HG02763 (cell line): Measurements from ENCODE around the gene STK11.

Experiments
- ATAC-seq: cut with Tn5 transposase; IDR thresholded peaks from one replicate; pipeline ENCODE4 v1.9.1; 2021; ENCODE audit warnings: mild to moderate bottlenecking, moderate library complexity; ENCODE audit not compliant: unreplicated experiment

Gene STK11, protein sequence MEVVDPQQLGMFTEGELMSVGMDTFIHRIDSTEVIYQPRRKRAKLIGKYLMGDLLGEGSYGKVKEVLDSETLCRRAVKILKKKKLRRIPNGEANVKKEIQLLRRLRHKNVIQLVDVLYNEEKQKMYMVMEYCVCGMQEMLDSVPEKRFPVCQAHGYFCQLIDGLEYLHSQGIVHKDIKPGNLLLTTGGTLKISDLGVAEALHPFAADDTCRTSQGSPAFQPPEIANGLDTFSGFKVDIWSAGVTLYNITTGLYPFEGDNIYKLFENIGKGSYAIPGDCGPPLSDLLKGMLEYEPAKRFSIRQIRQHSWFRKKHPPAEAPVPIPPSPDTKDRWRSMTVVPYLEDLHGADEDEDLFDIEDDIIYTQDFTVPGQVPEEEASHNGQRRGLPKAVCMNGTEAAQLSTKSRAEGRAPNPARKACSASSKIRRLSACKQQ

DNA sequence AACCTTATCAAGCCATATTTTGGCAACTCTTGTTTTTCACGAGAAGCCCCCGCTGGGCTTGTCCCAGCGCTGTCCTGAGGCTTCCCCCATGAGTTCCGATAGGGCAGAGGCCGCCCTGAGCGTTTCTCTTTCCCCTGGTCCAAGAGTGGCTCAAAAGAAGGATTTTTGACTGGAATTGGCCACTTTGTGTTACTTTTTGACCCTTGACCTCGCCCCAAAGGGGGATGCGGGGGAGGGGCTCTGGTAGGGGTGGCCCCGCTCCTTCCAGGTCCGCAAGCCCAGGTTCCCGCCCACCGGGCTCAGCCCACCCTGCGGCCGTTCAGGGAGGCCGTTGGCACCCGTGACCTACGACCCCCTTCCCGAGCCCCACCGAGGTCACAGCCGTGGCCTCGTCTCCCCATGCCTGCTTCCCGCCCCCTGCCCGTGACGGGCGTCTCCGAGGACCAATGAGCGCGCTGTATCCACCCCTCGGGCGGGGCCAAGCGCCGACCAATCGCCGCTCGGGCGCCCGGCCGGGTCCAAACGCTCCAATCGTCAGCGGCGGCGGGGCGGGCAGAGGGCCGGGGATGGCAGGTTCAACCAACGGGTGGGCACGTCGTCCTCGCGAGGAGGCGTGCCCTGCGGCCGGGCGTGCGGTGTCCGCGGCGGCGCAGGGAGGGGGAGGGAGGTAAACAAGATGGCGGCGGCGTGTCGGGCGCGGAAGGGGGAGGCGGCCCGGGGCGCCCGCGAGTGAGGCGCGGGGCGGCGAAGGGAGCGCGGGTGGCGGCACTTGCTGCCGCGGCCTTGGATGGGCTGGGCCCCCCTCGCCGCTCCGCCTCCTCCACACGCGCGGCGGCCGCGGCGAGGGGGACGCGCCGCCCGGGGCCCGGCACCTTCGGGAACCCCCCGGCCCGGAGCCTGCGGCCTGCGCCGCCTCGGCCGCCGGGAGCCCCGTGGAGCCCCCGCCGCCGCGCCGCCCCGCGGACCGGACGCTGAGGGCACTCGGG lies at the start of gene STK11:
Gene STK11 (plus strand): TSS at position 665 of the 986 bp plus-strand sequence. CDS start 1,136 bp downstream, outside the sequence.
- peak; percentile 86 for ATAC-seq

DNA sequence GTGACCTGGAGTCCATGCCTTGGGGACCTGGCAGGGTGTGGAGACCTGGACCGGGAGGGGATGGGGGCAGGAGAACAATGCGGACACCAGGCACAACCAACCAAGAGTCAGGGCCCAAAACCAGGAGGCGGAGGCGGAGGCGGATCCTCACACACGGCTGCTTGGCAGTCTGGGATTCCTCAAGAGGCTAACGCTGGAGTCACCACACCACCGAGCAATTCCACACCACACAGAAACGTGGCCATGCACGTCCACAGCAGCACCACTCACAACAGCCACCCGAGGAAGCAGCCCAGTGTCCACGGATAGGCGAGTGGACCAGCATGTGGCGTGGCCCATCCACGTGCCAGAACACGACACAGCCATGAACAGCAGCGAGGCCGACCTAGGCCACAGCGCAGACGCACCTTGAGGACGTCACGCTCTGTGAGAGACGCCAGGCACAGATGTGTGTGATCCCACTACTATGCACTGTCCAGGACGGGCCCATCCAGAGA lies 49.2 kb upstream of the STK11 start:
- ATAC-seq, result no peak

DNA sequence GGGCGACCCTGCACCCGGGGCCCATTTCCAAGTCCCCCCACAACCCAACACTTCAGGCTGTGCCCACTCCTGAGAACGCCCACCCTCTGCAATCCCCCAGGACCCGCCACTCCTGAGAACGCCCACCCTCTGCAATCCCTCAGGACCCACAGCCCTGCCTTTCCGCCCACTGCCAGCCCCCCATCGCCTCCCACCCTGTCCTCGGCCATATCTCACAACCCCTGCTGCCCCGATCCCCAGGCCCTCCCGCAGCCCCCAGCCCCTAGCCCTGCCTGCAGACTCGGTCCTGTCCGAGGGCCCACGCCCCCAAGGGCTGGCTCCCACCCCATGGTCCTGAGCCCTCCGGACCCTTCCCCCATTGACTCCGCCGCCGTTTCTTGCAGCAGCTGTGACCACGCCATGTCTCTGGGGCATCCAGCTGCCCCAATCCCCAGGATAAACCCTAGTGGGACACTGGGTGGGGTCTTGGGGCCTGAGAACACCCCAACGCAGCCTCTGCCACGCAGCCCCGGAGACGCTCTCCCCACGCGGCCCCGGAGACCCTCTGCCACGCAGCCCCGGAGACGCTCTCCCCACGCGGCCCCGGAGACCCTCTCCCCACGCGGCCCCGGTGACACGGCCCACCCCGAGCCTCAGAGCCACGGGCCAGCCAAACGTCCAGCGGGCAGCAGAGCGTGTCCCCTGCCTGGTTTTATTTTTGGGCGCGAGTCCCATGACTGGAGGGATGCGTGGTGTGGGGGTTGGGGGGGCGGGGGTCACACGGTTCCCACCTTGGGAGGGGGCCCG lies 48.6 kb upstream of the STK11 start:
- ATAC-seq, result no peak

DNA sequence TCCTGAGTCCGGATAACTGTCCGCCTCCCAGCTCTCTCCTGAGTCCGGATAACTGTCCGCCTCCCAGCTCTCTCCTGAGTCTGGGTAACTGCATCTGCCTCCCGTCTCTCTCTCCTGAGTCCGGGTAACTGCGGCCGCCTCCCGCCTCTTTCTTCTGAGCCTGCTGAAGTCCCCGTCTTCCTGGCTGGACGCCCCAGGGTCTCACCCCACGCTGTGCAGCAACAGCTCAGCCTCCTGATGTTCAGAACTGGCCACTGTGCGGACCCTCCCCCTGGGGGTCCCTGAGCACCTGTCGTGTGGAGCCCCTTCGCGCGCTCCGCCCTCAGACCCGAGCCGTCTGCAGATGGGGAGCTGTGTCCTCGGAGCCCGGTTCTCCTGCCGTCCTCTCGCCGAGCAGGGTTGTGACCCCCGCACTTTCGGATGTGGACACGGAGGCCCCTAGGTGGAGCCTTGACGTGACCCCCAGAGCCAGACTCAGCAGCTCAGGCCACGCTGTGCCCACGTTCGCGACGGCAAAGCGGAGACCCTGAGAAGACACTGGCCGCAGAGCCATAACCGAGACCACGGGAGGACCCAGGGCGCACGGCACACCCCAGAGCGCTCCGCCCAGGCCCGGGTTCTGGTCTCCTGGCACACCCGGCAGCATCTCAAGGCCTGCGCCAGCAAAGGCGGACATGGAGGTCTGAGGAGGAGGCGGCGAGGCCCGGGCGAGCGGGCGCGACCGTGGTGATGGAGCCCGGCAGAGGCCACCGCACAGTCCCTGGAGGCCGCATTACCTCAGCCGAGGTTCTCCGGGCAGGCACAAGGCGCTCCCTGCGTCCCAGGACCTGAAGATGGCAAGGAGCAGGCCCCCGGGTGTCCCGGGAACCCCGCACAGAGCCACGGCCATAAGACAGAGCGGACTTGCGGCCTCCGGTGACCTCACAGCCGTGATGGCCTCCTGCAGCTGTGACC lies 47.4 kb upstream of the STK11 start:
- no peak for ATAC-seq

DNA sequence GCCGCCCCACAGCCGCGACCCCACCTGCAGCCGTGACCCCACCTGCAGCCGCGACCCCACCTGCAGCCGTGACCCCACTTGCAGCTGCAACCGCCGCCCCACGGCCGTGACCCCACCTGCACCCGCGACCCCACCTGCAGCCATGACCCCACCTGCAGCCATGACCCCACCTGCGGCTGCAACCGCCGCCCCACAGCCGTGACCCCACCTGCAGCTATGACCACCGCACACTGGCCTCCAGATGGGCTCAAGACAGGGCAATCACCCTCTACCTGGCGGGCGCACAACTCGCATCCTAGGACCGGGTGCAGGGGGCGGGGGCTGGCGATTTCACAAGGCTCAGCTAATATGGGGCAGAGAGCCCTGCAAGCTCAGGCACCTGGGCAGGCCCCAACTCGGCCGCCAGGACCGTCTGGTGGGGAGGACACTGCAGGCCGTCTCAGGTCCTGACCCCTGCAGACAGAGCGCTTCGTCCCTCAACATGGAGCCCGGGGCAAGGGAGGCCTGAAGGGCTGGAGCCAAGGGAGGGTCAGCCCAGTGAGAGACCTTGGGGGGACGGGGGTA lies 46.6 kb upstream of the STK11 start:
- no peak for ATAC-seq

DNA sequence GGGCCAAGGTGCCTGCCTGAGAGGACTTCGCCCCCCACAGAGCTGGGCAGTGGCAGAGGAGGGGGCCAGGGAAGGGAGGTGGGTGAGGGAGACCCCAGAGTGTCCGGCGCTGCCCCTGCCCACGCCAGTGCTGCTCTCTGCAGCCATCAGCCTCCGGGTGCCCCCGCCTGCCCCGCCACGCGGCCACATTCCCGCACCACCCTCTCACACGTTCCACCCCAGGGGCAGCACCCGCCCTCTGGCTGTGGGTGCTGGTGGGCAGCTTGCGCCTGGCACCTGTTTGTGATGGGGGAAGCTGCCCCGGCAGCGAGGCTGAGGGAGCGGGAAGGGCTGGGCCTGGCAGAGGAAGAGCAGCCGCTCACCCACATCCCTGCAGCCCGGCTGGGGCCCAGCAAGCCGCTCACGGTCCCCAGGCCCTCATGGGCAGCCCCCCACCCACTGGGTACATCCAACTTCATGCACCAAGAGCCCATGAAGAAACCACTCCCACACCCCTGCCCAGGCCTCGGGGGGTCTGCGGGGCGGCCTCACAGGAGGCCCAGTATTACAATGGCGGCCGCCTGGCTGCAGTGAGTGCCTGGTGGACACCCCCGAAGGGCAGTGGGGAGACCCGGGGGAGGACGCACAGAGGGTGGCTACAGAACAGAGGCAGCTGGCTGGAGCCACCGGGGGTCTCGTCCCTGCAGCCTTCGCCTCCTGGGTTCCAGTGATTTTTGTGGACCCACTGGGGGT lies 45.5 kb upstream of the STK11 start:
- ATAC-seq, result no peak

DNA sequence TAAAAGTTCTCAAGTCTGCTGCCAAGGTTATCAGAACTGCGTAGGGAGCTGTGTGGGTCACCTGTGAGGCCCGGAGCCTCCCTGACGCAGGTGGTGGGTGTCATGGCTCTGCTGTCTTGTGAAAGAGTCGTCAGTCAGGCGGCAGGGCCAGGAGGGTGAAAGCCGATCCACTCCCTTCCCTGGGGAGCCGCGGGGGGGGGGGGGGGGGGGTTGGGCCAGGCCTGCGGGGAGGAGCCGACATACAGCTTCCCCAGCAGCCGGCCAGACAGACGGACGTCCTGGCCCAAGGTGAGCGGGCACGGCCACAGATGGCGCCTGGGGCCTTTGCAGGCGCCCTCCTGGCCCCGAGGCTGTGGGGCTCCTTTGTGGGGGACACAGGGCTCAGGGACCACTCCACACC lies 43.9 kb upstream of the STK11 start:
- no peak for ATAC-seq

DNA sequence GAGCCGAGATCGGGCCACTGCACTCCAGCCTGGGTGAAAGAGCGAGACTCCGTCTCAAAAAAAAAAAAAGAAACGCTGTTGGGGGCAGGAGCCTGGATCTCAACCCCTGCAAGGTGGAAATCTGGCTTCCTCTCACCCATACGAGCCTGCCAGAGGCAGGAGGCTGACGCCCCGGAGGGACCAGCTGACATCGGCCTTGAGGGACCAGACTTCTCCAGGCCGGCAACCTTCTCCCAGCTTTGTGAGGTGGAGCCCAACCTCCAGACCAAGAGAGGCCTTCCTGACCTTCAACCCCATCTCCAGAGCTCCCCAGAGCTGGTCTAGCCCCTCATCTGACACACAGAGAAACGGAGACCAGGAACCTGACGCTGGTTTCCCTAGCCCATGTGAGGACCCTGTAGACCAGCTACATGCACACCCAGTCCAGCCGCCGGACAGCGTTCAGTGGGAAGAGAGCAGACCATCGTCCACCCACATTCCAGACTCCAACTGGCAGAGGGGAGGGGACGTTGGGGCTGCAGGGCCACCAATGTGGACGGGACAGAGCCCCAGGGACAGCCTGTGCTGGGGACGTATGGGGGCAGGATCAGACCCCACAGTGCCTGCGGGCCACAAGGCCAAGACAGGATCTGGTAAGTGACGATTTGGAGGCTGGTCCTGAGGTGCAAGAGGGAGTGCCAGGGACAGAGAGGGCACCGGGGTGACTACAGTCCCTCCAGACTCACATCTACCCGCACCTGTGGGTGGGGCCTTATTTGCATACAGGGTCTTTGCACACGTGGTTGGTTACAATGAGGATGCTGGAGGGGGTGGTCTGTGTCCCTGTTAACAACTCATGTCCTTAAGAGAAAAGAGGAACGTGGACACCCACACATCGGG lies 42.9 kb upstream of the STK11 start:
- ATAC-seq, result no peak

DNA sequence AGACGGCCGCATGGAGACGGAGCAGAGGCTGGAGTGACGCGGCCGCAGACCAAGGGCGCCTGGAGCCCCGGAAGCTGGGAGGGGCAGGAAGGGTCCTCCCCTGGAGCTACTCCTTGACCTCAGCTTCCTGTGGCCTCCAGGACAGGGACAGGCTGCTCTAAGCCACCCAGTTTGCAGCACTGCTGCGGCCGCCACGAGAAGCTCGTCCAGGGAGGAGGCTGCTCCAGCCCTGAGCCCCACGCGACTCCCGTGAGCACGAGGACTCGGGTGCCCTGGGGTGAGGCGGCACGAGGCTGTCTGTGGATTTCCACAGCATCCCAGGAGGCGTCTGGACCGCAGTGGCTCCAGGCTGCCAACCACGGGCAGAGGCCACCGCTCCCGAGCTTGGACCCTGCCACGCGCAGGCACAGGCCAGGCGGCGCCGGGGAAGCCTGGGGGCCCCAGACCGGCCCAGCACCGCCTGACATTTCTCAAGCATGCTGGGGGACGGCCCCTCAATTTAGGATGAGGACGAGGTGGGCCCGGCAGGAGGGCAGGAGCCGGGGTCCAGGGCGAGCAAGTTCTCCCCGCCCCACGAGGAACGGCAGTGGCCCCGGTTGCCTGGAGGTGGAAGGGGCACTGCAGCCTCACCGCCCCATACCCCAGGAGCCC lies 42.2 kb upstream of the STK11 start:
- ATAC-seq, result no peak

DNA sequence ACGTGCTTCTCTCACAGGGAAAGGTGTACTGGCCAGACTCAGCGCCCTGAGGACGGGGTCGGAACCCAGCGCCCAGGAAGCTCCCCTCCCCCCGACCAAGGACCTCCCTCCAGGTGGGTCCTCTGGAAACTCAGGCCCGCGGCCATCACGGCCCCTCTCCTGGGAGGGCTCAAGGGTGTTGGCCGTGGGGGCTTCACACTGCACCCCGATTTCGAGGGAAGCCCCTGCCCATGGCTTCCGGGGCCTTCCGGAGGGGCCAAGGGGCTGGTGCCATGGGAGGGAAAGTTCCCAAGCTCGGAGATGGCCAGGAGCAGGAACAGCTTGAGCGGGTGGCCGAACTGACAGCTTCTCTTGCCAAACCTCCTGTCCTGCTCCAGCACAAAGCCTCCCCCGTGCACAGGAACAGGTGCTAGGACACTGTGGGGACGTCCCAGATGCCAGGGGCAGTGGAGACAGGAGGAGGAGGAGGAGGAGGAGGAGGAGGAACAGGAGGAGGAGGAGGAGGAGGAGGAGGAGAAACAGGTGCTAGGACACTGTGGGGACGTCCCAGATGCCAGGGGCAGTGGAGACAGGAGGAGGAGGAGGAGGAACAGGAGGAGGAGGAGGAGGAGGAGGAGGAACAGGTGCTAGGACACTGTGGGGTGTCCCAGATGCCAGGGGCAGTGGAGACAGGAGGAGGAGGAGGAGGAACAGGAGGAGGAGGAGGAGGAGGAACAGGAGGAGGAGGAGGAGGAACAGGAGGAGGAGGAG lies 41.5 kb upstream of the STK11 start:
- ATAC-seq, result no peak

DNA sequence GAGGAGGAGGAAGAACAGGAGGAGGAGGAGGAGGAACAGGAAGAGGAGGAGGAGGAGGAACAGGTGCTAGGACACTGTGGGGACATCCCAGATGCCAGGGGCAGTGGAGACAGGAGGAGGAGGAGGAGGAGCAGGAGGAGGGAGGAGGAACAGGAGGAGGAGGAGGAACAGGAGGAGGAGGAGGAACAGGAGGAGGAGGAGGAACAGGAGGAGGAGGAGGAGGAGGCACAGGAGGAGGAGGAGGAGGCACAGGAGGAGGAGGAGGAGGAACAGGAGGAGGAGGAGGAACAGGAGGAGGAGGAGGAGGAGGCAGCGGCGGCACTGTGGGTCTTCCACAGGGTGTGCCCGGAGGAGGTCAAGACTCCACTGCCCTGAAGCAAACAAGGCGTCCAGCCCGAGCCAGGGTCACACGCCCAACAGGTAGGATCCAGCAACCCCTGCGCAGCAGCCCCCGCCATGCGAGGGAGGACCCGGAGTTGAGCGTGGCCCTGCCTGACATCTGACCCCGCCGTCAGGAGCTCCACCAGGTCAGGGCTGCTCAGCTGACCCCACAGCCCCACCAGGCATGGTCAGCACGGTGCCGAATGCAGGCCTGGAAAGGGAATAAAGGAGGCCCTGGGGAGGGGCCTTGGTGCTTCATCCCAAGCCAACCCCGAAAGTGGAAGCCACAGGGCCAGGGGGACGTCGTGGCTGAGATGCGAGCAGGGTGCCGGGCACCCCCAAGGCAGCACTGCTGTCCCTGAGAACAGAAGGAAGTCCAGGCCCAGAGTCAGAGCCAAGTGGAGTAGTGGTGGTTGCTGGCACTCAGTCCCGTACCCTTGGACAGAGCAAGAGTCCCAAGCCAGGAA lies 40.7 kb upstream of the STK11 start:
- ATAC-seq, result no peak

DNA sequence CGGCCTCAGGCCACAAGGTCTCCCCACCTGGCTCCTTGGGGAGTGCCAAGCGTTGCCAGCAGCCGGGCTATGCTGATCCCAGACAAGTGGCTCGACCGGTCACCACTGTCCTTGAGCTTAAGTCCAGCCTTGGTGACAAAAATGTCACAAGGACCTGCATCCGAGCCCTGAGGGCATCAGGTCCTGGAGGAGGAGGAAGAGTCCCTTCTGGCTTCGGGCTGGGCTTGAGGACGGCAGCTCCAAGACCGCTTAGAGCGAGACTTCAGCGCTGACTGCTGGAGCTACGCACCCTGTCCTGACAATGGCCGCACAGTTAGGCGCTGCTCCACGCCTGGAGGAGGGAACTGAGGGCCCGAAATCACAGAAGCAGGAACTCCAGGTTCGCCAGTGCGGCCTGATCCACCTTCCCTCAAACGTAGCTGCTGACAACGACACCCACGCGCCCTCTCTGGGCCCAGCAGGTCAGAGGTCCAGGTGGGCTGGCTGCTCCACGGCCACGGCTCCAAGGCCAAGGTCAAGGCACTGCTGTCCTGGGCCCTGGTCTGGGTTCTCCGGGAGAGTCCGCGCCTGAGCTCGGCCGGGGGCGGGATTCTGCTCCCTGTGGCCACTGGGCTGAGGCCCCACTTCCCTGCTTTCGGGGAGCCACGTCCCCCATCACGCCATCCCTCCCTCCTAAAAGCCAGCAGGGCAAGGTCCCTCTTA lies 38.6 kb upstream of the STK11 start:
- no peak for ATAC-seq

DNA sequence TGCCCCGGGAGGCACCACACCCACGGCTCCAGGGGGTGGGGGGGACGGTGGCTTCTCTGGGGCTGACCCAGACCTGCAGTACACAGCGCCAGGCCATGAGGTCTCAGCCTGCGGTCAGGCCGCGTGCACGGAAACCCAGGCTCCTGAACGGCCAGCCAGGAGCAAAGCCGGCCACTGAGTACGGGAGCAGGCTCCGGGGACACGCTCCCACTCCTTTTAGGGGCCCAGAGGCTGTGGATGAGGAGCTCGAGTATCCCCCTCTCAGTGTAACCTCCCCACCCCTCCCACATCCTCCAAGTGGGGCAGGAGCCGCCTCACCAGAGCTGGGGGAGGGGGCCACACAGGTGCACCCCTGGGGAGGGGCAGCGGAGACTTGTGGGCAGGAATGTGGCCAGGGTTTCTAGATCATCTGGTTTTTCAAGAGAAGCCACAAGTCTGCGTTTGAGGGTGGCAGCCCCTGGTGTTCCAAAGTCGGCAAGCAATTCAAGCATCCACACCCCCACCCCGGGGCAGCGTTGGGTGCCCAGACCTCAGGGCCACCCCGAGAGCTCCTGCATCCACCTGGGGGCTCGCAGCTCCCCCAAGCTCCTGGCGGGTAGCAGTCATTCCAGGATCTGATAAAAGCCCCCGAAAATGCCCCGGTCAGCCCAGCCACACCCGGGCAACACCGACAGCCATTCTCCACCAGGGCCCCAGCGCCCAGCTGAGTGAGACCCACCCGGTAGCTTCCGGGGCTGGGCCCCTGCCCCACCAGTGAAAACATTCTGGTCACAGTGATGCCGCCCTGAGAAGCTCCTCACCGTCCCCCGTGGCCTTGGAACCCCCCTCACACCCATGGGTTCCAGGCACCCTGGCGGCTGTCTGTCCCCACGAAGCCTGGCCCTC lies 37.6 kb upstream of the STK11 start:
- no peak for ATAC-seq
